Transverse colon (tissue), 4 donors: Measurements from ENCODE around the gene PLEKHJ1. TPM values are rescaled to one million over a fixed set of nuclear protein-coding genes. Genes with fewer than 3 reads are reported as not detected.

ENCODE experiments used
- DNase-seq: peaks from one replicate; pipeline ENCODE4 v3.0.0-alpha.2; 2019
- H3K27ac ChIP-seq, 4 donors: fragments of 200-600 bp; sonication (generic); 2 replicates each; pipeline ENCODE4 v1.5.1; 2016 to 2018; ENCODE audit warnings: inconsistent platforms in 4 of 4
- H3K27me3 ChIP-seq: fragments of 200-600 bp; sonication (generic); 2 replicates; pipeline ENCODE4 v1.5.1; 2017; ENCODE audit warnings: inconsistent platforms
- H3K36me3 ChIP-seq, 4 donors: fragments of 200-600 bp; sonication (generic); 2 replicates each; pipeline ENCODE4 v1.5.1; 2017 to 2019; ENCODE audit warnings: inconsistent platforms in 4 of 4
- H3K4me1 ChIP-seq, 4 donors: fragments of 200-600 bp; sonication (generic); 2 replicates each; pipeline ENCODE4 v1.5.1; 2017 to 2020; ENCODE audit warnings: inconsistent platforms in 4 of 4
- H3K4me3 ChIP-seq, 4 donors: fragments of 200-600 bp; sonication (generic); 1 replicate in 1 of 4; 2 replicates in 3 of 4; pipeline versions ENCODE4 v1.5.1 to v1.6.1; 2017 to 2019; ENCODE audit warnings: inconsistent platforms in 4 of 4
- H3K9me3 ChIP-seq, 2 donors: fragments of 200-600 bp; sonication (generic); 2 replicates each; pipeline ENCODE4 v1.5.1; 2017 to 2019; ENCODE audit warnings: inconsistent platforms in 2 of 2
- CTCF ChIP-seq, 5 experiments: fragments of 200-600 bp in 3 of 5; fragments of 450-650 bp in 2 of 5; sonication (generic) in 3 of 5; IDR thresholded peaks; 1 replicate in 2 of 5; 2 replicates in 3 of 5; pipeline ENCODE4 v1.5.1; 2016 to 2017; ENCODE audit warnings: antibody characterized with exemption in 5 of 5, inconsistent platforms in 3 of 5, mild to moderate bottlenecking in 2 of 5, moderate library complexity in 1 of 5
- EP300 ChIP-seq: sonication (generic); formaldehyde crosslinking; IDR thresholded peaks from one replicate; pipeline ENCODE4 v1.6.1; 2017; ENCODE audit warnings: antibody characterized with exemption, low read depth
- POLR2A ChIP-seq: fragments of 450-650 bp; IDR thresholded peaks from one replicate; pipeline ENCODE4 v1.6.1; 2016; ENCODE audit warnings: antibody characterized with exemption, mild to moderate bottlenecking, moderate library complexity
- POLR2AphosphoS5 ChIP-seq, 3 donors: sonication (generic); formaldehyde crosslinking; IDR thresholded peaks; one replicate each; pipeline ENCODE4 v1.6.1; 2016; ENCODE audit warnings: antibody characterized with exemption in 3 of 3
- WGBS, 2 donors: methylation state at CpG; one replicate each; pipeline ENCODE4 v1.1.5; 2018; ENCODE audit warnings: low coverage in 1 of 2; 5-methylcytosine and 5-hydroxymethylcytosine counted together
- in situ Hi-C, 4 donors: fragments of 200-750 bp; cut with MboI; loops; one replicate each; pipeline versions ENCODE4 v1.15.0 to v1.15.1; 2017; ENCODE audit warnings: low sequenced_read_pairs in 3 of 4, low pct_ligation_motif_present in 1 of 4, low pct_unique_long_range_greater_than_20kb in 1 of 4
- intact Hi-C: fragments of 100-400 bp; cut with DNase I; formaldehyde crosslinking; loops from one replicate; pipeline ENCODE4 v1.15.1; 2023; ENCODE audit warnings: low total_unique reads
- total RNA-seq, 4 donors: library from RNA; depleted of rRNA; stranded (reverse); fragments of >200 nt; gene quantifications; one replicate each; pipeline ENCODE4 v1.1.0, GENCODE V29; 2016

Gene PLEKHJ1
- total RNA-seq, 4 donors from 2014 or later = 184 to 332 (median 254) TPM

- H3K27me3 ChIP-seq = no peaks in the 10 kb centered on the region
- intact Hi-C loops (no loop called here), in situ Hi-C loops (no loop called here)
- H3K4me1 ChIP-seq = peaks cover 33 to 52% (median 49%) of the 10 kb centered on the region in 4 donors
- H3K36me3 ChIP-seq = peaks cover 0 to 9% (median 2%) of the 10 kb centered on the region in 4 donors
- no peak for TF ChIP-seq POLR2A
- no peak for TF ChIP-seq CTCF (IDR thresholded peaks at IDR 0.05)
- TF ChIP-seq POLR2AphosphoS5 (IDR thresholded peaks at IDR 0.05) = no peak
- TF ChIP-seq EP300 = no peak
- no peak for DNase-seq
- peak overlapping the region; percentile 72 to 98 (median 90) for H3K4me3 ChIP-seq
- WGBS, 2 donors = 42% methylated on average over 6 of the region's 6 CpGs; no CpG with 5 or more reads in 1 of the 2 donors
- peak overlapping the region; percentile 96 to 99 (median 98) for H3K27ac ChIP-seq
- H3K9me3 ChIP-seq = no peaks in the 10 kb centered on the region
These were observed 1.1 kb downstream of the PLEKHJ1 start for GRCh38 chr19:2234996-2235380.

GRCh38 chr19:2233601-2234280 is 2.4 kb downstream of the PLEKHJ1 start:
- peaks cover 0 to 9% (median 3%) of the 10 kb centered on the region in 4 donors for H3K36me3 ChIP-seq
- H3K4me3 ChIP-seq = no peak overlapping the region
- no peaks in the 10 kb centered on the region for H3K9me3 ChIP-seq
- in situ Hi-C loops = no loop called here
- TF ChIP-seq POLR2A (no peak), POLR2AphosphoS5 (IDR thresholded peaks at IDR 0.05) (peak in 1 of 3 donors; percentile 4)
- no peaks in the 10 kb centered on the region for H3K27me3 ChIP-seq
- H3K27ac ChIP-seq = peak overlapping the region; percentile 96 to 99 (median 98)
- intact Hi-C loops = no loop called here
- no peak for DNase-seq
- peaks cover 27 to 40% (median 36%) of the 10 kb centered on the region in 4 donors for H3K4me1 ChIP-seq
- WGBS, 2 donors = 57 to 65% methylated on average over 1 to 25 of the region's 25 CpGs

- H3K9me3 ChIP-seq = no peaks in the 10 kb centered on the region
- peak overlapping the region in 1 of 4 donors; percentile 98 for H3K27ac ChIP-seq
- in situ Hi-C loops = no loop called here
- H3K36me3 ChIP-seq = peaks cover 0 to 9% (median 3%) of the 10 kb centered on the region in 4 donors
- no peak overlapping the region for H3K4me3 ChIP-seq
- H3K27me3 ChIP-seq = no peaks in the 10 kb centered on the region
- intact Hi-C loops = no loop called here
- DNase-seq = no peak
- no peak for TF ChIP-seq EP300
- TF ChIP-seq POLR2AphosphoS5 (IDR thresholded peaks at IDR 0.05) = no peak
- no peak for TF ChIP-seq CTCF (IDR thresholded peaks at IDR 0.05)
- TF ChIP-seq POLR2A = no peak
- H3K4me1 ChIP-seq = peaks cover 15 to 28% (median 24%) of the 10 kb centered on the region in 4 donors
- WGBS, 2 donors = 79% methylated on average over 29 of the region's 30 CpGs; no CpG with 5 or more reads in 1 of the 2 donors
These were observed 3.6 kb downstream of the PLEKHJ1 start for GRCh38 chr19:2232286-2233151.

- TF ChIP-seq POLR2A (peak; percentile 32), EP300 (no peak), CTCF (IDR thresholded peaks at IDR 0.05) (peak in 2 of 5 experiments; percentile 13 to 37), POLR2AphosphoS5 (IDR thresholded peaks at IDR 0.05) (peak in 1 of 3 donors; percentile 70)
- DNase-seq = no peak
- intact Hi-C loops = no loop called here
- peaks cover 11 to 24% (median 19%) of the 10 kb centered on the region in 4 donors for H3K4me1 ChIP-seq
- H3K27me3 ChIP-seq = no peaks in the 10 kb centered on the region
- WGBS, 2 donors = 78% methylated on average over 19 of the region's 21 CpGs; no CpG with 5 or more reads in 1 of the 2 donors
- H3K9me3 ChIP-seq = no peaks in the 10 kb centered on the region
- H3K27ac ChIP-seq = no peak overlapping the region
- H3K4me3 ChIP-seq = no peak overlapping the region
- peaks cover 0 to 16% (median 7%) of the 10 kb centered on the region in 4 donors for H3K36me3 ChIP-seq
- in situ Hi-C loops = no loop called here
These were observed 4.4 kb downstream of the PLEKHJ1 start for GRCh38 chr19:2231621-2232221.
